Subcutaneous abdominal adipose tissue (tissue), 5 donors: ENCODE data around the gene EDN3.
"Not testable (repeated sequence)": the region's sequence is repeated elsewhere in the genome, so short reads cannot be mapped to it uniquely, and the experiment has no call there.

ENCODE experiments used
- H3K27ac ChIP-seq: one replicate; pipeline ENCODE4 v1.7.0; 2013; ENCODE audit warnings: low read depth, mild to moderate bottlenecking, inconsistent platforms, low read length, moderate library complexity
- H3K27me3 ChIP-seq, 5 donors: one replicate each; pipeline ENCODE4 v1.7.0; 2013; ENCODE audit warnings: low read length in 5 of 5, inconsistent platforms in 1 of 5; ENCODE audit not compliant: control insufficient read depth in 5 of 5, insufficient read depth in 4 of 5
- H3K36me3 ChIP-seq, 5 donors: one replicate each; pipeline ENCODE4 v1.7.0; 2013; ENCODE audit warnings: low read length in 5 of 5; ENCODE audit not compliant: control insufficient read depth in 5 of 5, insufficient read depth in 5 of 5
- H3K4me1 ChIP-seq, 5 donors: one replicate each; pipeline ENCODE4 v1.7.0; 2013; ENCODE audit warnings: low read length in 5 of 5, mild to moderate bottlenecking in 3 of 5, moderate library complexity in 1 of 5; ENCODE audit not compliant: control insufficient read depth in 5 of 5, insufficient read depth in 5 of 5
- H3K4me3 ChIP-seq, 5 donors: one replicate each; pipeline ENCODE4 v1.7.0; 2013; ENCODE audit warnings: low read length in 5 of 5, low read depth in 1 of 5
- H3K9ac ChIP-seq, 5 donors: one replicate each; pipeline ENCODE4 v1.7.0; 2013; ENCODE audit warnings: low read length in 5 of 5, mild to moderate bottlenecking in 4 of 5, moderate library complexity in 3 of 5
- H3K9me3 ChIP-seq, 5 donors: one replicate each; pipeline ENCODE4 v1.7.0; 2013; ENCODE audit warnings: low read length in 5 of 5; ENCODE audit not compliant: control insufficient read depth in 5 of 5
- donor health status: healthy.
- donor health status: healthy.
- donor health status: healthy.
- donor health status: healthy.
- donor health status: healthy.

Gene EDN3

DNA sequence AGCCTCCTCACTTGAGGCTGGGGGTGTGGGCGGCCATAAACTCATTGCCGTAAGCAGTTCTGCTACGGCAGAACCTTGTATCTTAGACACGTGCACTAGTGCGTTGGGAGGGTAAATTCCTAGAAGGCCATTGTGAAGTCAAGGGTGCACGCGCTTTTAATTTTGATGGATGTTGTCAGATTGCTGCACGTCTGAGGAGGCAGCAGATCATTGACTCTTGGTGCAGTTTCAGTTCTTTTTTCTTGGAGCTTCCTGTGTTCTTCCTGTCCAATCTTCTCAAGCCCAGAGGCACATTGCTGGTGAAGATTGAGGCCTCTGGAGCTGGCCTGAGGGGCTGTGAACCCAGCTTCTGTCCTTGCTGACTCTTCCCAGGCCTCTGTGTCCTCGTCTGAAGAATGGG, 58.4 kb downstream of the EDN3 start:
- H3K27me3 ChIP-seq, result peaks cover 0 to 14% (median 0%) of the 10 kb centered on the region in 5 donors
- not testable (repeated sequence) for H3K36me3 ChIP-seq, H3K9ac ChIP-seq, H3K27ac ChIP-seq, H3K9me3 ChIP-seq, H3K4me3 ChIP-seq
- H3K4me1 ChIP-seq, result peaks cover 0 to 23% (median 13%) of the 10 kb centered on the region in 5 donors

DNA sequence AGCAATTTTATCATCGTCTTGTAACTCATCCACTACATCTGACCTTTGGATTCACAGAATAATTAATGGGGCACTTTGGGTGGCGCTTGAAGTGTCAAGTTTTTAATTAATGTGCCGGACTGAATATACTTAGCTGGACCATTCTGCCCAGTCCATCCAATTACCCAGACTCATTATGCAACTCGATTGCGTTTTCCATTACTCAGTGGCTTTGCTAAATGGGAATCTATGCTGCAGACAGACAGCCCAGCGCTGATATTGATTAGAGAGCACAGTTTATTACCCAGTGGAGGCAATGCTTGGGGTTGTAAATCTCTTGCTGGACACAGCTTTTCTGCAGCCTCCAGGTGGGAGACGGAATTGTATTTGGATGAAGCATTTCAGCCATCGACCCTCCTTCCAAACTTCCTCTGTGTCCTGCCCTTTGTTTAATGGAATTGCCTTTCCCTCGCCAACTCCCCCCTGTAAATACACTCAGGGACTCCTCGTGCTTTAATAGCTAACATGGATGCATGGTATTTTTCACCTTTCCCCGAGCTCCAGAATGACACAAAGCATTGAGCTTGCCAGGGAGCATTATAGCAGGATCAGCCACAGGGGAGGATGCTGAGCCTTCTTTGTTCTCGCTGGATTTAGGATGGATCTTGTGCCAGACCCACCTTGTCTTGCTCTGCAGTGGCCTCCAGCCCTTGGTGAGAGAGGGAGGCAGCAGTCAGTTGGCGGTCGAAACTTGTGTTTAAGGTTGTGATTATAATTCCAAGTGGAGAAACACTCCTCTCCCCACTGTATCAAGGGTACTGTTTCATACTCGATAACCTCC, 59.7 kb downstream of the EDN3 start:
- Histone ChIP-seq H3K9ac (no peak overlapping the region), H3K27ac (no peak overlapping the region), H3K9me3 (peaks cover 0 to 2% (median 0%) of the 10 kb centered on the region in 5 donors), H3K4me1 (peaks cover 0 to 28% (median 13%) of the 10 kb centered on the region in 5 donors), H3K36me3 (no peaks in the 10 kb centered on the region), H3K27me3 (peaks cover 0 to 12% (median 0%) of the 10 kb centered on the region in 5 donors), H3K4me3 (no peak overlapping the region)

DNA sequence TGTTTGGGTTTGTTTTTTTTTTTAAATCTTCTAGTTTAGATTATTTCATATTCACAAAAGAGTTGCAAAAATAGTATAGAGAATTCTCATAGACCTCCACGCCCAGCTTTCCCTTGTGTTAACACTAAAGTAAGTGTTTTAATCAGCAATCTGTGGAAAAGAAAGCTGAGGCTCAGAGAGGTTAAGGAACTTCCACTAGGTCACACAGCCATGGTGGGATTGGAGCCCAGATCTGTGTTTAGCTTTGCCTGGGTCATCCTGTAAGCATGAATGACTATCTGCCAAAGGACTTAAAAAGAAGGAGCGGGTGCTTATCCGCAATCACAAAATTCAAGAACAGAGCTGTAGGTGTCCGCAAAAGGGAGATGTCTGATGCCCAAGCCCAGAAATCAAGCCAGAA, 60.5 kb downstream of the EDN3 start:
- Histone ChIP-seq H3K27ac (no peak overlapping the region), H3K9me3 (peaks cover 0 to 2% (median 0%) of the 10 kb centered on the region in 5 donors), H3K36me3 (no peaks in the 10 kb centered on the region), H3K27me3 (peaks cover 0 to 10% (median 0%) of the 10 kb centered on the region in 5 donors), H3K9ac (no peak overlapping the region), H3K4me3 (no peak overlapping the region), H3K4me1 (peaks cover 0 to 28% (median 13%) of the 10 kb centered on the region in 5 donors)

DNA sequence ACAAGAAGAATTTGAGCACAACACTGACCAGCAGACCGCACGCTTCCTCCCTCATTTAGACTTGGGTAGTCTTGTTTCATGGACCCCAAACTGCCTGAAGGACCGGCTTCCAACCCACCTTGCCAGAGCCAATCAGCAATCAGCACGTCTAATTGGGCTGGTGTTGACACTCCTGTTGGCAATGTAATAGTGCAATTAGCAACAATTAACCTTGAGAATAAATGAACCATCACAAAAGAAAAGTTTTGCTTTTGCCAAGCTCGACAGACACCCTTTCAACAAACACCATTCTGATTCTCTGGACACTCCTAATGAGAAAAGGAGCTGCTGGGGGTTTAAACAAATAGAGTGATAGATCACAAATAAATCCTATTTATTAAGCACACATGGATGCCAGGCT, 61.0 kb downstream of the EDN3 start:
- H3K9me3 ChIP-seq, result peaks cover 0 to 2% (median 0%) of the 10 kb centered on the region in 5 donors
- no peak overlapping the region for H3K4me3 ChIP-seq
- H3K4me1 ChIP-seq, result peaks cover 0 to 28% (median 13%) of the 10 kb centered on the region in 5 donors
- no peaks in the 10 kb centered on the region for H3K36me3 ChIP-seq
- no peak overlapping the region for H3K27ac ChIP-seq
- H3K9ac ChIP-seq, result no peak overlapping the region
- peaks cover 0 to 5% (median 0%) of the 10 kb centered on the region in 5 donors for H3K27me3 ChIP-seq

DNA sequence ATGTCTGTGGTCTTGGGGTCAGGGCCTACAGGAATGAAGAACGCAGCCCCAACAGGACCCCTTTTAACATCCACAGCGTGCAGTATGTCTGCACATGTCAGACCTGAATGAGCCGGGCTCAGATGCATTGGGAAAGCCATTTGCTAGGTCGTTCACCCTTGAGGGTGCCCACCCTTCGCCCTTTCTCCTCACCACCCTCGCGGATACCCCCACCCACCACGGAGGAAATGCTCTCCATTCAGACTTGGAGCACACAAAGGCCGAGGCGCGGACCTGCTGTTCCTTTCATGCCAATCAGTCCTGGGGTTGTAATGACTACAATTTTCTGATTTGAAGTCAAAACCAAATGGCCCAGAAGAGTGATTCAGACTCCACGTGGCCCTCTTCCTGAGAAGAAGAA, 62.7 kb downstream of the EDN3 start:
- Histone ChIP-seq H3K4me3 (no peak overlapping the region), H3K27me3 (peaks cover 0 to 4% (median 0%) of the 10 kb centered on the region in 5 donors), H3K27ac (no peak overlapping the region), H3K9me3 (no peaks in the 10 kb centered on the region), H3K4me1 (peaks cover 0 to 22% (median 9%) of the 10 kb centered on the region in 5 donors), H3K9ac (no peak overlapping the region), H3K36me3 (no peaks in the 10 kb centered on the region)

DNA sequence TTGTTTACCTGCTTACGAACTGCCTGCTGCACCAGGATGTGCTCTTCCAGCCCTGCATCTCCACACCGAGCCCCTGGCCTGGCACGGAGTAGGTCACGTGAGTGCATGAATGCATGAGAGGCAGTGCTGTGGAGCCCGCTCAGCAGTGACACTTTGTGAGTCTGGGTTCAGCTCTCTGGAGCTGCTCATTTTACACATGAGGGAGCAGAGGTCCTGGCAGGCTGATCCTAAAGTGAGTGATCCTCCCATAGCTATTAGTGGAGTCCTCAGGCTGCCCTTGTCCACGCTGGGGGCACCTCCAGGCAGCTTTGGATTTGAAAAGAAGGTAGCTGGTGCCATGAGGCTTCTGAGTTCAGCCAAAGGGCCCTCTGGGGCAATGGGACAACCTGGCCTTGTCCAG, 64.2 kb downstream of the EDN3 start:
- Histone ChIP-seq H3K4me3 (no peak overlapping the region), H3K9ac (no peak overlapping the region), H3K27ac (no peak overlapping the region), H3K9me3 (no peaks in the 10 kb centered on the region), H3K36me3 (no peaks in the 10 kb centered on the region), H3K27me3 (peaks cover 0 to 4% (median 0%) of the 10 kb centered on the region in 5 donors), H3K4me1 (peaks cover 0 to 22% (median 9%) of the 10 kb centered on the region in 5 donors)

DNA sequence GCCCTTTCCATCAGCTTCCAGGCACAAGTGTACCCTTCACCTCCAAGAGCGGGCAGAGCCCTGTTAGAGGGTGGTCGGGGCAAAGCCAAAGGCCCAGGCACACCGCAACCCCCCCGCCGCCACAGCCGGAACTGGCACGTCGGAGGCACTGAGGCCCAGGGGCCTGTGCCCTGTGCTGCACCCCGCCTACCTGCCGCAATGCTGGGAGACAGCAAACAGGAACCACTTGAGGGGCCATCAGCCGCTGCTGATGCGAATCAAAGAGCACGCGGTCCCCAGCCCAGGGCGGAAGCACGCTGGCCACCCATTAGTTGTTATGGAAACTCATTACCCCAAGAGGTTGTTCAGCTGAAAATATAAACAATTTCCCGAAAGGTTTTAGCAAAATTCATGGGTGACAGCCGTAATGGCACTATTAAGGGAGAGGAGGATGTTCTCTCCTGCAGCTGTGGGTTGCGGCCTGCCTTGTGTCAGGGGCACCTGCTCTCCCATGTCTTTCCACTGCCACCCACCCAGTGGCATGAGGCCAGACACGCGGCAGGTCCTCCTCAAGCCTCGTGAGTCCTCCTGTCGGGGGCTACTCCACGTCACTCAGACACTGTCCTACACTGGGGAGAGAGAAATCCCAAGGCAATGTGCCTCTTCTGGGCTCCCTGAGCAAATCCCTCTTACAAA, 65.3 kb downstream of the EDN3 start:
- no peak overlapping the region for H3K4me3 ChIP-seq
- H3K36me3 ChIP-seq, result no peaks in the 10 kb centered on the region
- H3K4me1 ChIP-seq, result peaks cover 0 to 22% (median 9%) of the 10 kb centered on the region in 5 donors
- no peak overlapping the region for H3K27ac ChIP-seq
- H3K9me3 ChIP-seq, result no peaks in the 10 kb centered on the region
- peaks cover 0 to under 1% (median 0%) of the 10 kb centered on the region in 5 donors for H3K27me3 ChIP-seq
- H3K9ac ChIP-seq, result no peak overlapping the region

DNA sequence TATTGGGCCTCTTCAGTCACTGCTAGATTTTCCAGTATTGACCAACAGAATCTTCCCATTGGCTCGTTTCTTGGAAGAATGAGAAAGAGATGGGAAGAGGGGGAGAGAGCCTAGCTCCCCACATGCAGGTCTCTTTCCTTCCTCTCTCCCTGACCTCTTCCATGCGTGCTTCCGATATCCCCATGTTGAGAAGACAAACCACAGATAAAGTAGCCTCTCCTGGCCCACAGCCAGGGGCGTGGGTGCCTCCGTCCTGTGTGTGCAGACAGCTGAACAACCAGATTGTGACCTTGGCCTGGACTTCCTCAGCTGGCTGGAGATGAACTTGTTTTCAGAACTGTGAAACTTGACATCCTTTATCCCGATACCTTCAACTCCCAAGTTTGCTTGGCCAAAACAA, 71.0 kb downstream of the EDN3 start:
- Histone ChIP-seq H3K9me3 (no peaks in the 10 kb centered on the region), H3K4me3 (no peak overlapping the region), H3K9ac (no peak overlapping the region), H3K36me3 (no peaks in the 10 kb centered on the region), H3K27me3 (peaks cover 0 to 9% (median 3%) of the 10 kb centered on the region in 5 donors), H3K4me1 (no peaks in the 10 kb centered on the region), H3K27ac (no peak overlapping the region)

DNA sequence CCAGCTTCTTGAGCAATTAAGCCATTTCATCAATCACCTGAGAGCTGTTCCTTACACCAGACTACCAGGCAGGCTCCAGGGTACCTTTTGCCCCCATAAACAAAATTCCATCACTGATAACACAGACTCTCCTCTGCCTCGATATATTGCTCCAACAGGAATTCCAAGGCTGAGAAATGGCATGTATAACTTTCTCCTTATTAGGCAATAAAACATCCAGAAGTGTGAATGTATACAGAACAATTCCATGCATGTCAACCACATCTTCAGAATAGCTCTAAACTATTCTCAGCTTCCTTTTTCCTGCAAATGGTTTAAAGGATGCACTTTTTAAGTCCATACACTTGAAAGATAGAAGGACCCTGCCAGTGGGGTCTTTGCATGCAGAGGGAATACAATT, 73.8 kb downstream of the EDN3 start:
- Histone ChIP-seq H3K4me3 (no peak overlapping the region), H3K36me3 (no peaks in the 10 kb centered on the region), H3K9me3 (no peaks in the 10 kb centered on the region), H3K27me3 (peaks cover 0 to 9% (median 3%) of the 10 kb centered on the region in 5 donors), H3K9ac (no peak overlapping the region), H3K27ac (no peak overlapping the region), H3K4me1 (no peaks in the 10 kb centered on the region)

DNA sequence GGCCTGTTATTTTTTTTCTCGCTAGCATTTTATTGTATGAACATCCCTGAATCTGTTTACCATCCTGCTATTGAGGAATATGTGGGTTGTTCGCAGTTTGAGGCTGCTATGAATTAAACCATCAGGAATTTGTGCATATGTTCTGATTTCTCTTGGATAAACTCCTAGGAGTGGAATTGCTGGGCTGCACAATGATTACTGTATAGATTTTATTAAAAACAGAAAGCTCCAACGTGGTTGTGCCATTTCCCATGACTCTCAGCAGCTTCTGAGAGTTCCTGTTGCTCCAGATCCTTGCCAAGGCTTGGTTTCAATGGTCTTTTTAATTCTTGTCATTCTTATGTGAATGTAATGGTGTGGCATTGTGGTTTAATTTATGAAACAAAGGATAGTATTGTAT, 75.1 kb downstream of the EDN3 start:
- no peak overlapping the region for H3K4me3 ChIP-seq

More for the DNA sequence above, 75.1 kb downstream of the EDN3 start:
- Histone ChIP-seq H3K27ac (no peak overlapping the region), H3K9me3 (no peaks in the 10 kb centered on the region), H3K4me1 (no peaks in the 10 kb centered on the region), H3K9ac (no peak overlapping the region), H3K27me3 (peaks cover 0 to 11% (median 5%) of the 10 kb centered on the region in 5 donors), H3K36me3 (no peaks in the 10 kb centered on the region)
